ENCODE measurements around the gene TSPAN7.
A peak's percentile ranks its signal among the peaks of the same experiment; 100 is the strongest.

Gene TSPAN7

GRCh38 chrX:38561126-38561868, at the start of gene TSPAN7:
TSPAN7 (plus strand) TSS chrX:38561542; CDS start chrX:38561547, 5 bp downstream.
- Histone ChIP-seq H3K4me2 (ENCODE audit: low read depth, low read length, poor library complexity, severe bottlenecking) (peak within 1 kb of the TSS; percentile 44), H3K9ac (ENCODE audit: low read length) (peak within 1 kb of the TSS; percentile 26; the same call in 1 of the 2 replicates), H3F3A (ENCODE audit: insufficient read depth) (no peaks in the 10 kb centered on the region), H3K27ac (ENCODE audit: low read depth, low read length) (no peak within 1 kb of the TSS), H3K27me3 (ENCODE audit: low read length) (no peaks in the 10 kb centered on the region), H3K36me3 (ENCODE audit: low read length) (no peaks in the 10 kb centered on the region), H3K79me2 (ENCODE audit: insufficient read depth, low read length) (no peaks in the 10 kb centered on the region), H3K9me2 (replicated peaks; ENCODE audit: insufficient read depth, low read length) (no peaks in the 10 kb centered on the region), H2AFZ (ENCODE audit: low read depth, low read length, severe bottlenecking) (peak within 1 kb of the TSS; percentile 64), H3K4me3 (ENCODE audit: insufficient read depth, low read length, poor library complexity, severe bottlenecking) (peak within 1 kb of the TSS; percentile 26), H4K20me1 (ENCODE audit: low read depth, low read length) (no peaks in the 10 kb centered on the region), H3K9me3 (ENCODE audit: insufficient read depth, low read length) (no peaks in the 10 kb centered on the region)
- TF ChIP-seq CTCF (IDR thresholded peaks at IDR 0.05; ENCODE audit: insufficient read depth, low read length, poor library complexity, severe bottlenecking) (no peak), EZH2phosphoT487 (conservative IDR thresholded peaks at IDR 0.05; ENCODE audit: low read length) (no peak)

GRCh38 chrX:38513112-38513742, 48.1 kb upstream of the TSPAN7 start:
- Histone ChIP-seq H3K27me3 (ENCODE audit: low read length) (no peaks in the 10 kb centered on the region), H3K9ac (ENCODE audit: low read length) (no peak overlapping the region), H3K36me3 (ENCODE audit: low read length) (no peaks in the 10 kb centered on the region), H3F3A (ENCODE audit: insufficient read depth) (no peaks in the 10 kb centered on the region), H3K79me2 (ENCODE audit: insufficient read depth, low read length) (no peaks in the 10 kb centered on the region), H3K9me3 (ENCODE audit: insufficient read depth, low read length) (no peaks in the 10 kb centered on the region), H3K27ac (ENCODE audit: low read depth, low read length) (no peak overlapping the region), H3K9me2 (replicated peaks; ENCODE audit: insufficient read depth, low read length) (no peaks in the 10 kb centered on the region), H4K20me1 (ENCODE audit: low read depth, low read length) (no peaks in the 10 kb centered on the region), H2AFZ (ENCODE audit: low read depth, low read length, severe bottlenecking) (no peak overlapping the region), H3K4me3 (ENCODE audit: insufficient read depth, low read length, poor library complexity, severe bottlenecking) (no peak overlapping the region), H3K4me2 (ENCODE audit: low read depth, low read length, poor library complexity, severe bottlenecking) (no peak overlapping the region)
- TF ChIP-seq CTCF (IDR thresholded peaks at IDR 0.05; ENCODE audit: insufficient read depth, low read length, poor library complexity, severe bottlenecking) (no peak), EZH2phosphoT487 (conservative IDR thresholded peaks at IDR 0.05; ENCODE audit: low read length) (no peak)

- no peak overlapping the region for H2AFZ ChIP-seq (ENCODE audit: low read depth, low read length, severe bottlenecking)
- H3K4me2 ChIP-seq (ENCODE audit: low read depth, low read length, poor library complexity, severe bottlenecking), result no peak overlapping the region
- H3K9ac ChIP-seq (ENCODE audit: low read length), result no peak overlapping the region
- TF ChIP-seq EZH2phosphoT487 (conservative IDR thresholded peaks at IDR 0.05; ENCODE audit: low read length) (no peak), CTCF (IDR thresholded peaks at IDR 0.05; ENCODE audit: insufficient read depth, low read length, poor library complexity, severe bottlenecking) (no peak)
- no peaks in the 10 kb centered on the region for H3F3A ChIP-seq (ENCODE audit: insufficient read depth)
- H3K27ac ChIP-seq (ENCODE audit: low read depth, low read length), result no peak overlapping the region
- no peaks in the 10 kb centered on the region for H4K20me1 ChIP-seq (ENCODE audit: low read depth, low read length)
- no peaks in the 10 kb centered on the region for H3K9me2 ChIP-seq (replicated peaks; ENCODE audit: insufficient read depth, low read length)
- no peaks in the 10 kb centered on the region for H3K9me3 ChIP-seq (ENCODE audit: insufficient read depth, low read length)
- H3K36me3 ChIP-seq (ENCODE audit: low read length), result no peaks in the 10 kb centered on the region
- H3K4me3 ChIP-seq (ENCODE audit: insufficient read depth, low read length, poor library complexity, severe bottlenecking), result no peak overlapping the region
- H3K27me3 ChIP-seq (ENCODE audit: low read length), result no peaks in the 10 kb centered on the region
- no peaks in the 10 kb centered on the region for H3K79me2 ChIP-seq (ENCODE audit: insufficient read depth, low read length)
Observed at GRCh38 chrX:38514016-38514854, 47.1 kb upstream of the TSPAN7 start.
